GM12878 (cell line): Measurements from ENCODE around the gene TMEM131L.
A peak's percentile ranks its signal among the peaks of the same experiment; 100 is the strongest.

ENCODE experiments used
- BACH1 ChIP-seq: fragments of 450-650 bp; IDR thresholded peaks from 2 replicates; pipeline ENCODE4 v1.6.1; 2017; ENCODE audit warnings: mild to moderate bottlenecking, borderline replicate concordance
- BMI1 ChIP-seq: fragments of 450-650 bp; IDR thresholded peaks from 2 replicates; pipeline ENCODE4 v1.6.1; 2016; ENCODE audit warnings: mild to moderate bottlenecking, moderate library complexity, borderline replicate concordance
- CBFB ChIP-seq: IDR thresholded peaks from 2 replicates; pipeline ENCODE4 v1.6.1; 2016; ENCODE audit warnings: antibody characterized with exemption, low read depth
- CHD2 ChIP-seq: IDR thresholded peaks from 2 replicates; pipeline ENCODE4 v1.6.1; 2011; ENCODE audit warnings: low read depth, low read length, improper control_type of control experiment, borderline replicate concordance
- CTCF ChIP-seq, 3 experiments: IDR thresholded peaks in 2 of 3; conservative IDR thresholded peaks in 1 of 3; 2 replicates each; pipeline ENCODE4 v1.5.1; 2011; ENCODE audit warnings: low read depth in 3 of 3, low read length in 3 of 3, mild to moderate bottlenecking in 3 of 3, control low read depth in 2 of 3, moderate library complexity in 2 of 3, inconsistent platforms in 1 of 3, mixed read lengths in 1 of 3; ENCODE audit not compliant: control insufficient read depth in 2 of 3, insufficient read depth in 1 of 3; ENCODE audit errors: extremely low read depth in 1 of 3
- E2F4 ChIP-seq: IDR thresholded peaks from 2 replicates; pipeline ENCODE4 v1.6.1; 2012; ENCODE audit warnings: low read depth, low read length, improper control_type of control experiment
- HDAC2 ChIP-seq: fragments of 200-600 bp; sonication (generic); IDR thresholded peaks from 2 replicates; pipeline ENCODE4 v1.6.1; 2017
- MYC ChIP-seq: IDR thresholded peaks from 2 replicates; pipeline ENCODE4 v1.6.1; 2011; ENCODE audit warnings: mild to moderate bottlenecking, low read length, moderate library complexity, inconsistent platforms; ENCODE audit not compliant: insufficient read depth, insufficient replicate concordance, insufficient read length, severe bottlenecking
- PBX3 ChIP-seq: IDR thresholded peaks from 2 replicates; pipeline ENCODE4 v1.6.1; 2011; ENCODE audit warnings: mild to moderate bottlenecking, low read depth, low read length, moderate library complexity; ENCODE audit not compliant: insufficient replicate concordance
- PKNOX1 ChIP-seq: fragments of 450-650 bp; IDR thresholded peaks from 2 replicates; pipeline ENCODE4 v1.6.1; 2016; ENCODE audit warnings: mild to moderate bottlenecking
- POLR2A ChIP-seq: IDR thresholded peaks from 2 replicates; pipeline ENCODE4 v1.6.1; 2011; ENCODE audit warnings: low read depth, mild to moderate bottlenecking, low read length
- RFX5 ChIP-seq: IDR thresholded peaks from 2 replicates; pipeline ENCODE4 v1.6.1; 2011; ENCODE audit warnings: low read depth, low read length, improper control_type of control experiment
- SREBF2 ChIP-seq: IDR thresholded peaks from 2 replicates; pipeline ENCODE4 v1.6.1; 2012; ENCODE audit warnings: mild to moderate bottlenecking, low read length
- STAT1 ChIP-seq: fragments of 450-650 bp; conservative IDR thresholded peaks from 2 replicates; pipeline ENCODE4 v1.6.1; 2014; ENCODE audit warnings: antibody characterized with exemption, mild to moderate bottlenecking

- no peak for TF ChIP-seq HDAC2
- no peak for TF ChIP-seq PKNOX1
- peak; percentile 41 to 65 (median 53) for TF ChIP-seq CTCF (IDR thresholded peaks at IDR 0.05 in 2 of 3, conservative IDR thresholded peaks at IDR 0.05 in 1 of 3; ENCODE audit: control insufficient read depth in 2 of 3, extremely low read depth in 1 of 3, insufficient read depth in 1 of 3, low read depth in 3 of 3, low read length in 3 of 3)
- TF ChIP-seq BACH1, result no peak
- no peak for TF ChIP-seq E2F4
- no peak for TF ChIP-seq CHD2
- no peak for TF ChIP-seq STAT1
- TF ChIP-seq RFX5, result no peak
- TF ChIP-seq MYC, result no peak
- TF ChIP-seq POLR2A, result no peak
- TF ChIP-seq PBX3, result no peak
- TF ChIP-seq SREBF2, result no peak
- no peak for TF ChIP-seq CBFB
- no peak for TF ChIP-seq BMI1
Observed at GRCh38 chr4:153573881-153574802, 108.0 kb downstream of the TMEM131L start.
